GM21390 (cell line): ENCODE data around the gene GLCE.

Experiments
- ATAC-seq: cut with Tn5 transposase; IDR thresholded peaks from one replicate; pipeline ENCODE4 v1.9.1; 2021; ENCODE audit not compliant: unreplicated experiment

The GLCE gene

GRCh38 chr15:69160141-69160993 is at the start of gene GLCE:
Gene GLCE, plus strand, starts transcription at chr15:69160635. Its CDS starts 95,172 bp downstream, at chr15:69255807.
- ATAC-seq = peak; percentile 99

- no peak for ATAC-seq
Measured at GRCh38 chr15:69114331-69114928, 46.0 kb upstream of the GLCE start.

GRCh38 chr15:69115031-69115430 is 45.4 kb upstream of the GLCE start:
- ATAC-seq = no peak

GRCh38 chr15:69116391-69116790 is 44.0 kb upstream of the GLCE start:
- no peak for ATAC-seq

- ATAC-seq = no peak
Measured at GRCh38 chr15:69117431-69117871, 43.0 kb upstream of the GLCE start.

- ATAC-seq = no peak
Measured at GRCh38 chr15:69118089-69118488, 42.3 kb upstream of the GLCE start.

GRCh38 chr15:69119001-69119400 is 41.4 kb upstream of the GLCE start:
- ATAC-seq = no peak

GRCh38 chr15:69119683-69120395 is 40.6 kb upstream of the GLCE start:
- no peak for ATAC-seq

GRCh38 chr15:69120732-69121131 is 39.7 kb upstream of the GLCE start:
- ATAC-seq = no peak

- ATAC-seq = no peak
Measured at GRCh38 chr15:69121198-69121828, 39.1 kb upstream of the GLCE start.

GRCh38 chr15:69125236-69125635 is 35.2 kb upstream of the GLCE start:
- no peak for ATAC-seq

GRCh38 chr15:69126054-69126469 is 34.4 kb upstream of the GLCE start:
- ATAC-seq = no peak

- no peak for ATAC-seq
Measured at GRCh38 chr15:69127306-69127705, 33.1 kb upstream of the GLCE start.

- ATAC-seq = no peak
Measured at GRCh38 chr15:69128667-69129311, 31.6 kb upstream of the GLCE start.

- ATAC-seq = no peak
Measured at GRCh38 chr15:69131362-69132220, 28.8 kb upstream of the GLCE start.

GRCh38 chr15:69132430-69132829 is 28.0 kb upstream of the GLCE start:
- no peak for ATAC-seq

GRCh38 chr15:69132977-69133861 is 27.2 kb upstream of the GLCE start:
- no peak for ATAC-seq

- ATAC-seq = no peak
Measured at GRCh38 chr15:69133862-69134519, 26.4 kb upstream of the GLCE start.
